Neural cell (in vitro differentiated cells): ENCODE data around the gene CACNG6.

Source experiments
- EP300 ChIP-seq: fragments of 450-650 bp; conservative IDR thresholded peaks from 2 replicates; pipeline ENCODE4 v1.6.1; 2014; ENCODE audit warnings: antibody characterized with exemption, mild to moderate bottlenecking, moderate library complexity; ENCODE audit not compliant: poor library complexity, severe bottlenecking
- EZH2 ChIP-seq: fragments of 200-600, 300-800 bp; shearing (Covaris generic), sonication (generic); IDR thresholded peaks from 2 replicates; pipeline ENCODE4 v1.6.1; 2014; ENCODE audit warnings: antibody characterized with exemption, low read length, borderline replicate concordance, mild to moderate bottlenecking; ENCODE audit not compliant: insufficient read depth, poor library complexity, severe bottlenecking
- POLR2AphosphoS5 ChIP-seq: IDR thresholded peaks from 2 replicates; pipeline ENCODE4 v1.6.1; 2012
- RAD21 ChIP-seq: fragments of 450-650 bp; conservative IDR thresholded peaks from 2 replicates; pipeline ENCODE4 v1.6.1; 2014; ENCODE audit warnings: antibody characterized with exemption, mild to moderate bottlenecking, moderate library complexity
- SMC3 ChIP-seq: fragments of 450-650 bp; conservative IDR thresholded peaks from 2 replicates; pipeline ENCODE4 v1.6.1; 2014; ENCODE audit warnings: antibody characterized with exemption, mild to moderate bottlenecking, moderate library complexity; ENCODE audit not compliant: poor library complexity
- TAF1 ChIP-seq: IDR thresholded peaks from 2 replicates; pipeline ENCODE4 v1.6.1; 2012; ENCODE audit warnings: low read depth
- TF ChIP-seq, protein P1 (sequence below): IDR thresholded peaks from 2 replicates; pipeline ENCODE4 v1.6.1; 2012; ENCODE audit warnings: borderline replicate concordance
- TF ChIP-seq, protein P2 (sequence below): fragments of 450-650 bp; IDR thresholded peaks from 2 replicates; pipeline ENCODE4 v1.5.1; 2014; ENCODE audit warnings: antibody characterized with exemption, mild to moderate bottlenecking, moderate library complexity; ENCODE audit not compliant: poor library complexity, severe bottlenecking

- TF ChIP-seq, protein P1, sequence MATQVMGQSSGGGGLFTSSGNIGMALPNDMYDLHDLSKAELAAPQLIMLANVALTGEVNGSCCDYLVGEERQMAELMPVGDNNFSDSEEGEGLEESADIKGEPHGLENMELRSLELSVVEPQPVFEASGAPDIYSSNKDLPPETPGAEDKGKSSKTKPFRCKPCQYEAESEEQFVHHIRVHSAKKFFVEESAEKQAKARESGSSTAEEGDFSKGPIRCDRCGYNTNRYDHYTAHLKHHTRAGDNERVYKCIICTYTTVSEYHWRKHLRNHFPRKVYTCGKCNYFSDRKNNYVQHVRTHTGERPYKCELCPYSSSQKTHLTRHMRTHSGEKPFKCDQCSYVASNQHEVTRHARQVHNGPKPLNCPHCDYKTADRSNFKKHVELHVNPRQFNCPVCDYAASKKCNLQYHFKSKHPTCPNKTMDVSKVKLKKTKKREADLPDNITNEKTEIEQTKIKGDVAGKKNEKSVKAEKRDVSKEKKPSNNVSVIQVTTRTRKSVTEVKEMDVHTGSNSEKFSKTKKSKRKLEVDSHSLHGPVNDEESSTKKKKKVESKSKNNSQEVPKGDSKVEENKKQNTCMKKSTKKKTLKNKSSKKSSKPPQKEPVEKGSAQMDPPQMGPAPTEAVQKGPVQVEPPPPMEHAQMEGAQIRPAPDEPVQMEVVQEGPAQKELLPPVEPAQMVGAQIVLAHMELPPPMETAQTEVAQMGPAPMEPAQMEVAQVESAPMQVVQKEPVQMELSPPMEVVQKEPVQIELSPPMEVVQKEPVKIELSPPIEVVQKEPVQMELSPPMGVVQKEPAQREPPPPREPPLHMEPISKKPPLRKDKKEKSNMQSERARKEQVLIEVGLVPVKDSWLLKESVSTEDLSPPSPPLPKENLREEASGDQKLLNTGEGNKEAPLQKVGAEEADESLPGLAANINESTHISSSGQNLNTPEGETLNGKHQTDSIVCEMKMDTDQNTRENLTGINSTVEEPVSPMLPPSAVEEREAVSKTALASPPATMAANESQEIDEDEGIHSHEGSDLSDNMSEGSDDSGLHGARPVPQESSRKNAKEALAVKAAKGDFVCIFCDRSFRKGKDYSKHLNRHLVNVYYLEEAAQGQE, result no peak
- TF ChIP-seq EZH2 (no peak), POLR2AphosphoS5 (no peak), TAF1 (no peak), EP300 (no peak), SMC3 (no peak), RAD21 (no peak)
- TF ChIP-seq, protein P2, sequence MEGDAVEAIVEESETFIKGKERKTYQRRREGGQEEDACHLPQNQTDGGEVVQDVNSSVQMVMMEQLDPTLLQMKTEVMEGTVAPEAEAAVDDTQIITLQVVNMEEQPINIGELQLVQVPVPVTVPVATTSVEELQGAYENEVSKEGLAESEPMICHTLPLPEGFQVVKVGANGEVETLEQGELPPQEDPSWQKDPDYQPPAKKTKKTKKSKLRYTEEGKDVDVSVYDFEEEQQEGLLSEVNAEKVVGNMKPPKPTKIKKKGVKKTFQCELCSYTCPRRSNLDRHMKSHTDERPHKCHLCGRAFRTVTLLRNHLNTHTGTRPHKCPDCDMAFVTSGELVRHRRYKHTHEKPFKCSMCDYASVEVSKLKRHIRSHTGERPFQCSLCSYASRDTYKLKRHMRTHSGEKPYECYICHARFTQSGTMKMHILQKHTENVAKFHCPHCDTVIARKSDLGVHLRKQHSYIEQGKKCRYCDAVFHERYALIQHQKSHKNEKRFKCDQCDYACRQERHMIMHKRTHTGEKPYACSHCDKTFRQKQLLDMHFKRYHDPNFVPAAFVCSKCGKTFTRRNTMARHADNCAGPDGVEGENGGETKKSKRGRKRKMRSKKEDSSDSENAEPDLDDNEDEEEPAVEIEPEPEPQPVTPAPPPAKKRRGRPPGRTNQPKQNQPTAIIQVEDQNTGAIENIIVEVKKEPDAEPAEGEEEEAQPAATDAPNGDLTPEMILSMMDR, result no peak
These were observed 774 bp downstream of the CACNG6 start for GRCh38 chr19:53992211-53992610.
